Right renal cortex interstitium (tissue), 3 donors: ENCODE results near the gene TCFL5. TPM values are rescaled to one million over a fixed set of nuclear protein-coding genes. Genes with fewer than 3 reads are reported as not detected.
A peak's percentile ranks its signal among the peaks of the same experiment; 100 is the strongest.

Experiments
- DNase-seq, 3 donors: peaks; one replicate each; pipeline ENCODE4 v3.0.0-alpha.2; 2013; ENCODE audit warnings: low read depth in 3 of 3, low spot score in 2 of 3
- polyA plus RNA-seq, 3 donors: library from polyadenylated mRNA; unstranded; fragments of 120-200 nt; gene quantifications; one replicate each; pipeline ENCODE4 v1.2.1, GENCODE V29; 2013; ENCODE audit not compliant: insufficient read length in 3 of 3

Gene TCFL5
- polyA plus RNA-seq, 3 donors: 12.5 to 13.0 (median 12.5) TPM

DNA sequence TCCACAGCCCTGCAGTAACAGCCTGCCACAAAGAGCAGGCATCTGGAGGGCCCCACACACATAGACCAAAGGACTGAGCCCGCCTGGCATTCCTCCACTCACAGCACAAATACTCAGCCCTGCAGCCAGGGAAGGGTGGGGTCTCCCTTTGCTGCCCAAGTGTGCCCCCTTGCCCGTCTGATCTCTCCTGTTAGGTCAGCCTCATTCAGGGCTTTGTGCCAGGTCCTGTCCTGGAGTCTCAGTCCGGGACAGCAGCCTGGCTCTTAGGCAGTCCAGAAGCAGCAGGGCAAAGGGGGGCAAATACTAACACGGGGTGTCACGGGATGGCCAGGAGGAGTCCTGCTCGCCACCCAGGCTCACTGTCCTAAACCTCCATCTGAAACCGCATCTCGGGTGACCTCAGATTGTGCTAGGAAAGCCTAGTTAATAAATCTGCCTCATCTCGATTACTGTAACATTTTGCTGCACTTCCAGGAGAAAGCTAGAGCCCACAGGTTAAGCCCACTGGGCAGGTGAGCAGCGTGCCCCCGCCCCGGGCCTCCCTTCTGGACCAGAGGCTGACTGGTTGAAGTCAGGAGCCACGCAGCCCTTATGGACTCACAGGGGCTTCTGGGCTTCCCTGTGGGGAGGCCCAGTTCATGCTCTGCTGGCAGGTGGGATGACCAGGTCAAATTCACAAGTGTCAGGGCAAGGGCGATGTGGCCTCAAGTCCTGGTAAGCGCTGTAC is 60.2 kb downstream of the TCFL5 start:
- DNase-seq: no peak

DNA sequence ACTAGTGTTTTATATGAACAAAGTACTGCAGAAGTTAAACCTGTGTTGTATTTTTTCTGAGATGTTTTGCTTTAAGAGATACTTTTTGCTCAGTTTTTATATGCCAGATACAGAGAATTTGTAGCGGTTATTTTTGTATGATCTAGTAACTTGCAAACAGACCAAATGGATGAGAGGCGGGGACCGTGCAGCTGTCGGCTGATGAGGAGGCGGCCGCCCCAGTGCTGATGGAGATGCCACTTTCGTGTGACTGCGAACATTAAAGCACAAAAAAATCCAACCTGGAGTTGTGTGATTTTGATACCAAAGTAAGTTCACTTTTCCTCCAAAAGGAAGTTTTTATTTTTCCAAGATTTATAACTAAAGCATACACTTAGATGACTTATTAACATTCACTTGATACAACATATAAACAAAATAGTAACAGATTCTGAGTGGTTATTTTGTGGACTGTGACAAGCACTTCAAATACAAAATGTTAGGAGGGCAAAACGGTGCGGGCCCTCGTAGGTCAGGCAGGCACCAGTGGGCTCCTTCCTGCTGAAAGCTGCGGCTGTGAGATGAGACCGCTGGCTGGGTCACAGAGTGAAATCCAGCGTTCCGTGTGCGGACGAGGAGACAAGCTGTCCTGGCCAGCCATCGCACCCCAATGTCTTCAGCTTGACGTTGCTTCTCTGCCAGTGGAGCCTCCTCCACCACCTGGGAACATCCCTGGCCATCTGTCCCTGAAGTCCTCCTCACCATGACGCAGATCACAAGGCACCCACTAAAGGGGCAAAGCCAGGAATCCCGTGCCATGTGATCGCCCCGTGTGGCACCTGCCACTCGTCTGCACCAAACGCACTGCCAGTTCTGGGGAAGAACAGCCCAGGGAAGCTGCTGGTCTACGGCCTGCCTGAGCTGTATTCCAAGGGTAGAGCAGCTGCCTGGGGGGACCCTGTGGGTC is 61.0 kb downstream of the TCFL5 start:
- DNase-seq: no peak

DNA sequence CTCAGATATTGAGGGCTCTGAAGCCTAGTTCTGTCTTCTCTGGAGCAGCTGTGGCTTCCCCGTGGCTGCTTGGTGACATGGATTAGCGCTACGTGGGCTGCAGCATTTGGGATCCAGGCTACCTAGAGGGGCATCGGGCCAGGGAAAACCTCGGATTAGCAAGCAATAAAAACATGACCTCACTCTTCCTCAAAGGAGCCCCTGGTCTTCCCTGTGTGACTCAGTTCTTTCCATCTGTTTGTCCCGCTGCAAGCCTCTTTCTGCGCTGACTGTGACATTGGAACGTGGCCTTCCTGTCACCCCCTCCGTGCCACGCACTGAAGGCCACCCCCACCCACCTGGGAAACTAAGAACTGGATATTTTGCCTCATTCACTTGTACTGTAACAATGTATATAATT is 61.7 kb downstream of the TCFL5 start:
- DNase-seq: no peak

DNA sequence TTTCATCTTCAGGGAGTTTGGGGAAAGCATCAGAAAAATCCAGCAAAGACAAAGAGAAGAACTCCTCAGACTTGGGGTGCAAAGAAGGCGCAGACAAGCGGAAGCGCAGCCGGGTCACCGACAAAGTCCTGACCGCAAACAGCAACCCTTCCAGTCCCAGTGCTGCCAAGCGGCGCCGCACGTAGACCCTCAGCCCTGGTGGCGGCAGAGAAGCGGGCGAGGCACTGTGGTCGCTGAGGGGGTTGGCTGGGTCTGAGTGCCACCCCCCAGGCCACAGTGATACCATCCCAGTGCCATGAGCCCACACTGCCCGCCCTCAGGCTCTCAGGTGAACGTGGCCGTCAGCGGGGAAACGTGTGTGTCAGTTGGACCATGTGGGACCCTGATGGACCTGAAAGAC is 62.2 kb downstream of the TCFL5 start:
- no peak for DNase-seq

DNA sequence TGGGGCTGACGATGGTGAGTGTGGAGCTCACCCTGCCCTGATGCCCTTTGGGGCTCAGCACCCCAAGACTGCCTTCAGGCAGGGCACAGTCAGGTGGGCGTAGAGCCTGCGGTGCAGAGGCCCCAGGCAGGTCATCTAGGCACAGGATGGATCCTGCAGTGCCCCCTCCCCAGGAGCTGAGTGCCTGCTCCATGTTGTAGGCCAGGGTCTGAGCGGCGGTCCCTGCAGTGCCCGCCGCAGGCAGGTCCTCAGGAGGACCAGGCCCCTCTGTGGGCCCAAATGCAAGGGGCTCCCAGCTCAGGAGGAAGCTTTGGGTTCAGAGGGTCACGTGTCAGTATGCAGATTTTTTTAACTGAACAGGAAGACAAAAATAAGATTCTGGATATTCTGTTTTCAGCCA is 62.6 kb downstream of the TCFL5 start:
- no peak for DNase-seq

DNA sequence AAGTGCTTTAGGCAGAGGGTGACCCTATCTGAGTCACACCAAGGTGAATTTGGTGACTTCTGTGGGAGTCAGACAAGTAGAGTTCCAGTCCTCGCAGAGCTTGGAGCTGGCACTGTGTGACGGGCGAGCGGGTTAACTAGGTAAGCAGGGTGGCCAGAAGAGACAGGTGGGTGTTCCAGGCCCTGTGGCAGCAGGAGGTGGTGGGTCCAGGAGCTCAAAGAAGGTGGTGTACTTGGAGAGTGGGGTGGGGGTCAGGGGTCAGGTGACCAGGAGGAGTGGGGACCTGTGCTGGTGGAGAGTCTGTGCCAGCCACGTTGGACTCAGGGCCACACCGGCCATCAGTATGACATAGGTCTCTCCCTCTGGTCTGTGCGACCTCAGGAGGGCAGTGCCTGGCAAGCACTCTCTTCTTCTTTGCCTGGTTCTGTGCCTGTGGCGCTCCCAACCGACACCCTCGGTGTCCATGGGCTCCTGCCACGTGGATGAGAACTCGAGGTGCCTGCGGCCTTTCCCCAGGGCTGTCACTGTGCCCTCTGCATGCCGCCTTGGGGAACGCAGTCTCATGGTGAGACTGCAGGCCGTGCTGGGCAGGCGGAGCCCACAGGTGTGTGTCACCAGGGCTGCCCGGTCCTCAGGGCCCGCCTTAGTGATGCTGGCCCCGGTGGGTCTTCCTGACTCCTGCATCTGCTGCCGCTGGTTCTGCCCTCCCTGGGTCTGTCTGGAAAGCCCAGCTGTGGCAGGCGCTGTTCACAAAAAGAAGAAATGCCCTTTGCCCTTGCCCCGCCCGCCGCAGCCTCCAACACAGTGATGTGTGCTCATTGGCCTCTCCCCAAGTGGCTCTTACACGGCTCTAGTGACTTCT is 63.7 kb downstream of the TCFL5 start:
- no peak for DNase-seq

DNA sequence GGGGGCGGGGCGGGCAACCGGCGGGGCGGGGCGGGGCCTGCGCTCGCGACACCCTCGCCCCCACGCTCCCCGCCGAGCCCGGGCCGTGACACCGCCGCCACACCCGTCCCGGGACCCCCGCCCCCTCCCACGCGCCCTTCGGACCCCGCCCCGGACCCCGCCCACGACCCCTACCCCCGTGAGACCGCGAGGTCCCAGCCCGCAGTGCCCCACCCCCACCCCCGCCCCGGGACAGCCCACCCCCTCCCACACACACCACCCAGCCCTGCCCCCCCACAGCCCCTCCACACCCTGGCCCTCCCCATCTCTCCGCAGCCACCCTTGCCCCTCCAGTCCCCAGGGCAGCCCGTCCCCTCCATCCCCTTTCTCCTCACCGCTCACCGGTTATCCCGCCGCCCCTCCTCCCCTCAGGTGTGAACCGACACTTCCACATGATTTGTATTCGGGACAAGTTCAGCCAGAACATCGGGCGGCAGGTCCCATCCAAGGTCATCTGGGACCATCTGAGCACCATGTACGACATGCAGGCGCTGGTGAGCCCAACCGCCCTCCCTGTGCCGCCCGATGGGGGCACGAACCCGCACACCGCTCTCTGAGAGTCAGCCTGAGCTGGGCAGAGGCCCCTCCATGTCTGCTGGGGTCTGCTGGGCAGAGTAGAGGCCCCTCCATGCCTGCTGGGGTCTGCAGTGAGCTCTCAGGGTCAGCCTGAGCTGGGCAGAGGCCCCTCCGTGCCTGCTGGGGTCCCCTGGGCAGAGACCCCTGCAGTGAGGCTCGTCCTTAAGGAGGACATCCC is 64.7 kb downstream of the TCFL5 start:
- DNase-seq: no peak

DNA sequence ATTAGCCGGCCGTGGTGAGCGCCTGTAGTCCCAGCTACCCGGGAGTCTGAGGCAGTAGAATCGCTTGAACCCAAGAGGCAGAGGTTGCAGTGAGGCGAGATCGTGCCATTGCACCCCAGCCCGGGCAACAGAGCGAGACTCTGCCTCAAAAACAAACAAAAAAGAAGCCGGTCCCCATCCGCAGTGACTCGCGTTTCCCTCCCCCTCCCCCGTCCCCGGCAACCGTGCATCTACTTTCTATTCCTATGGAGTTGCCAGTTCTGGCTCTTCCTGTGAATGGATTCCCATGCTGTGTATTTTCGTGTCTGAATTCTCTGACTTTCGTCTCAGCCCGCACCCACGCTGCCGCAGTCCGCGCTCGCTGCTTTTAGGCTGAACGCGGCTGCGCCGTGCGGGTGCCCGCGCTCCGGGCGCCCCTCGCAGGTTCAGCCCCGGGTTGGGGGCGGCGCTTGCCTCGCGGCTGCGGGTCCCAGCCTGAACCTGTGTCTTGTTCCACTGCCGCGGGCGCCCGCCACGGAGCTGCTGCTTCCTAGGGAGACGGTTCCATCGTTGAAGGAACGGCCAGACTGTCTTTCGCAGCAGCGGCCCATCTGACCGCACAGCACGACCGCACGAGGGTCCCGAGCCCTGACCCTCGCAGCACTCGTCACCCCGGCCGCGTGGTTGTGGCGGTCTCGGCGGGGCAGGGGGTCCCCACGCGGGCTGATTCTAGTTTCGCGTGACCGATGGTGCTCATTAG is 66.4 kb downstream of the TCFL5 start:
- DNase-seq: no peak

DNA sequence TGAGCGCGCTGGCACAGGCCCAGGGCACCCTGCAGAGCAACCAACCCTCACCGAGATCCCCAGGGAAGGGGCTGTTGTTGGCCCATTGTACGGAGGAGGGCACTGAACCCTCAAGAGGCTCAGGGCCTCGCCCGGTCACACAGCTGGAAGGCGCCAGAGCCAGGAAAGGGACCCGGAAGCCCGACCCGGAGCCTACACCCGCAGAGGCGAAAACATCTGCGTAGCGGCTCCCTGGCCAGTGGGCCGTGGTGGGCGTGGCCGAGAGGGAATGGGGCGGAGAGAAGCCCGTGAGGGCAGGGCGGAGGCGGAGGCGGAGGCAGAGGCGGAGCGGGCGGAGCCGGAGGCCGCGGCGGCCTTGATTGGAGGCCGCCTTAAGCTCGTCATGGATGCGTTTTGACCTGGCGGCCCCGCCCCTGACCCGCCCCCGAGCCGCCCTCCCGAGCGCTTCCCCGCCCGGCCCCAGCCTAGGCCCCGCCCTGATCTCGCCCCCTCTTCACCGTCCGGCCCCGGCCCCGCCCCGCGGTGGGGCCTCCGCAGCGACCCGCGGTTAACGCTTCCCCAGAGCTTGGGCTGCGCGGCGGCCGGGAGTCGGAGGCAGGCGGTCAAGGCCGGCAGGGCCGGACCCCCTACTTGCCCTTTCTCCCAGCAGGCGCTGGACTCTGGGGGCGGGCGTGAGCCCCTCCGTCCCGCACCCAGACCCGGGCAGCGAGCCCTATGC is 67.5 kb downstream of the TCFL5 start:
- DNase-seq: peak in 1 of 3 donors; percentile 88

DNA sequence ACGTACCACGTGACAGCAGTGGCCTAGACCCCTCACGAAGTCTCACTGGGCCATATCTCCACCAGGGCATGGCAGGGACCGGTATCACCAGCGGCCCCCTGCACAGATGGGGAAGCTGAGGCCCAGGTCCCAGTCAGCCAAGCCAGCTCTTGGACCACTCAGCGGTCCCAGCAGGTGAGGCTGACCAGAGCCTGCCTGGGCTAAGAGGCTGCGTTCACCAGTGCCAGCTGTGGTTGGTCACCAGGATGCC is 67.9 kb downstream of the TCFL5 start:
- DNase-seq: no peak

DNA sequence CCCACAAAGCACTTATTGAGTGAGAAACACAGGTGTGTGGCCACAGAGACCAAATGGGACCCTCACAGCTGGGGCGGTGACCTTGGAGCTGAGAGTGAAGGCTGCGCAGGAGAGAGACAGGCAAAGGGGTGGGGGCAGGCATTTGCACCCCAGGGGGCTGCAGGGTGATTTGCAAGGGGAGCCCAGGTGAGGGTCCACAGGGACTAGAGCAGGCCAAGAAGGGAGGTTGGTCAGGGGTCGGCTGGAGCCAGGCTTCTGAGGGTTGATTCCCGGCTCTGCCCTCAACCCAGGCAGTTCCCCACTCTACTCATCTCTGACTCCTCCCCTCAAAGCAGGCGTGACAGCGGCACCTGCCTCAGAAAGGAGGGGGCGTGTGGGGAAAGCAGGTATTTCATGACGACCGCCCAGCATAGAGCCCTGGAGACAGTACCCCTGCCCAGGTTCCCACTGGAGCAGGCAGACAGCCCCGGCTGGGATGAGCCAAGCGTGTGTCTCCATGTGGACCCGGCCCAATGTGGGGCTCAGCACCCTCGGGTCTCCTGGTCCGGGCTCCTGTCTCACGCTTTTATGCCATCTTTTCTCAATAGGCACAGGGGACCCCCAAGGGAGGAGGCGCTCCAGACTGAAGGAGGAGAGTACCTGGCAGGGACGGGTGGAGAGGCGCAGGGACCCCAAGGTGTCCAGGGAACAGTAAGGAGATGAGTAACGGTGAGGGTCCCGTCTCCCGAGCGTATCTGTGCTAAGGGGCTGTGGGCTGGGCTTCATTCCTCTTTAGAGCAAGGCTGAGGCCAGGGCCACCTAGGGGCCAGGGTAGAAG is 68.5 kb downstream of the TCFL5 start:
- DNase-seq: no peak

DNA sequence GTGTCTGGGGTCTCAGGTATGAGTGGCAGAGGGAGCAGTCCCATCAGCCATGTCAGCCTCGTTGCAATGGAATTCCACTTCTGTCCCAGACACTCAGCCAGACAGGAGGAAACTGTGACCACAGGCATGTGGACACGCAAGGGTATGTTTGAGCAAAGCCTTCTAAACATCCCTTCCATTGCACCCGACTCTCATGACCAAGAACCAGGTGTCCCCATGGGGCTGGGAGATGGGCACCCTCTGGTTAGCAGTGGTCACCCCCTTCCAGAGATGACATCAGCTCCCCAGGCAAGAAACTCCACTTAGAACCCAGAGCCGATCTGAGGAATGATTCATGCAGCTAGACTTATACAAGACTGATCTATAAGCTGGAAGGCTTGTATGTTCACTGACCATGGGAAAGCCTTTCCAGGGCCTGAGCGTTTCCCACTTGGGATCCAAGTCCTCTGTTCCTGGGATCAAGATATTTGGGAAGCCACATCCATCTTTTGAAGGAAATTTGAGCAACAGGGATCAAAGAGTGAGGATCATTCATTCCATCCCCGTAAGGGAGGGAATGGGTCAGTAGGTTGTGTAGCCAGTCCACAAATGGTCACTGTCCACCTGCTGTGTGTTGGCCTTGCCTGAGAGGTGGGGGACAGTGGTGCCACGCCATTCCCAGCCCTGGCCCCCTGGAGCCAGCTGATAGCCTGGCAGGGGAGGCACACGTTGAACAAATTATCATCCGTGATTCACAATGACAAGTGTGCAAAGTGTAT is 69.3 kb downstream of the TCFL5 start:
- DNase-seq: no peak

DNA sequence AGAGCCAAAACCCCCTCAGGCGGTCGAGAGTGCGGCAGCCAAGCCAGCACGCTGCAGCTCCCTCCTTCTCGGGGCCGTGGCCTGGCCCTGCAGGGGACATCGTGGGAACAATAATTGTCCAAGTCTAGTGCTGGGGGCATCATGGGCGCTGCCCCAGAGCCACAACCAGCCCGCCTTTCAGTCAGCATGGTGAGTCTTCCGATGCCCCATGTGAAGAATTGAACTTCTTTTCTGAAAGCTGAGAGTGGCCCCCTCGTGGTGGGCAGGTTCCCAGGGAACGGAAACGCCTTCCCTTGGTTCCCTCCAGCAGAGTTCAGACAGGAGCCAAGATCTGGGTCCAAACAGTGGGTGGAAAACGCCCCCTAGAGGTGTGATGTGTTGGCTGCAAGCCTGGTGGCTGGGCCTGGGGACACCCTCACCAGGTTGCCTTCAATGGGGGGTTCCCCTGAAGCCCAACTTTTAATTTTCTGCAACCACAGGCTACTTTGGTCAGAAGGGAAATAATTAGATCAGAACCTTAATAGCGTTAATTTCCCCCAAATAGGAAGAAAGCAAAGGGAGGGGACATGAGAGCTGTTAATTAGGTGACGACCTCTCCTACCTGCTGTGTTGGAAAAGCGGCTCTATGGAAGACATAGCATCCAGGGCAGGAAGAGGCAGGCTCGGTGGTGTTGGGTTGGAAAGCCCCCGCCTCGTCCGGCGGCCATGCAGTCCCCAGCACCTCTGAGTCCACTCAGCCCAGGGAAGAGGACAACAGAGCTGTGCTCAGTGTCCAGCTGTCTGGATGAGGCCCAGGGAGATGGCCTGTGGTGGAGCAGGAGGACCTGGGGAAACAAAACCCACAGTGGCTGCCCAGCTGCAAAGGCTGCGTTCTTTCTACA is 70.1 kb downstream of the TCFL5 start:
- peak in 2 of 3 donors; percentile 83 to 87 for DNase-seq
